Measurements from ENCODE around the gene UBAC1.

GRCh38 chr9:135908093-135908753, 53.0 kb downstream of the UBAC1 start:
- no peak for TF ChIP-seq CTCF (IDR thresholded peaks at IDR 0.05)
- no peak for TF ChIP-seq POLR2A (IDR thresholded peaks at IDR 0.05)
